ENCODE measurements around the gene DDB1. TPM values are rescaled to one million over a fixed set of nuclear protein-coding genes. Genes with fewer than 3 reads are reported as not detected.

DDB1 gene
- 93.9 TPM for polyA plus RNA-seq (2013, experiment 1 of 2)
- 91.2 TPM for polyA plus RNA-seq (2013, experiment 2 of 2)

- H2BK120ac ChIP-seq (ENCODE audit: low read depth, low read length), result peak within 1 kb of the TSS; percentile 93
- peak within 1 kb of the TSS; percentile 81 to 95 for H3K4me3 ChIP-seq (ENCODE audit: insufficient read depth in 1 of 2, low read depth in 1 of 2, low read length in 2 of 2)
- H3K4me1 ChIP-seq (ENCODE audit: control insufficient read depth, insufficient read depth, low read depth, low read length), result peaks cover 18% of the 10 kb centered on the region
- H2BK5ac ChIP-seq (ENCODE audit: low read depth, low read length, poor library complexity, severe bottlenecking), result peak within 1 kb of the TSS; percentile 9
- H2BK12ac ChIP-seq (ENCODE audit: low read length in 2 of 2), result no peak within 1 kb of the TSS
- peak within 1 kb of the TSS; percentile 84 to 87 for H3K4ac ChIP-seq (ENCODE audit: low read depth in 1 of 2, low read length in 2 of 2)
- H3K9ac ChIP-seq (ENCODE audit: low read length), result peak within 1 kb of the TSS; percentile 97
- DNase-seq, result peak; percentile 92
- under 1% methylated on average over 61 of the region's 81 CpGs for WGBS
- peak within 1 kb of the TSS; percentile 89 for H4K8ac ChIP-seq (ENCODE audit: low read length)
- no peaks in the 10 kb centered on the region for H3K9me3 ChIP-seq (ENCODE audit: control insufficient read depth, low read length)
- H3K27me3 ChIP-seq (ENCODE audit: control insufficient read depth in 1 of 2, insufficient read depth in 1 of 2, low read length in 2 of 2), result no peaks in the 10 kb centered on the region
- H3K23ac ChIP-seq (ENCODE audit: low read length in 2 of 2), result peak within 1 kb of the TSS in 1 of 2 experiments; percentile 57
- peak within 1 kb of the TSS; percentile 64 for H2BK15ac ChIP-seq (ENCODE audit: low read depth, poor library complexity, severe bottlenecking)
- H3K14ac ChIP-seq (ENCODE audit: low read length in 2 of 2), result peak within 1 kb of the TSS in 1 of 2 experiments; percentile 95
- peak within 1 kb of the TSS; percentile 65 for H2AK5ac ChIP-seq (ENCODE audit: low read length, severe bottlenecking)
- H4K91ac ChIP-seq (ENCODE audit: low read length), result peak within 1 kb of the TSS; percentile 95
- peak within 1 kb of the TSS; percentile 89 to 91 for H3K18ac ChIP-seq (ENCODE audit: low read depth in 1 of 2, low read length in 2 of 2)
- peak within 1 kb of the TSS; percentile 6 for H2AFZ ChIP-seq (ENCODE audit: low read depth, low read length)
- peak within 1 kb of the TSS; percentile 55 for H3K4me2 ChIP-seq (ENCODE audit: low read length, poor library complexity, severe bottlenecking)
- peaks cover 2% of the 10 kb centered on the region for H3K79me1 ChIP-seq (replicated peaks; ENCODE audit: low read length, poor library complexity, severe bottlenecking)
- peaks cover 10 to 22% of the 10 kb centered on the region in 2 experiments for H3K36me3 ChIP-seq (ENCODE audit: control insufficient read depth in 1 of 2, insufficient read depth in 2 of 2, low read depth in 1 of 2, low read length in 2 of 2)
- peak within 1 kb of the TSS; percentile 43 for H3K27ac ChIP-seq (ENCODE audit: low read length, poor library complexity, severe bottlenecking)
Measured at GRCh38 chr11:61332797-61333549, at the start of gene DDB1, which contains the start of gene TKFC. Gene DDB1 (minus strand): TSS chr11:61333105. CDS start chr11:61332968, 137 bp downstream. Gene TKFC (plus strand): TSS chr11:61333228. CDS start chr11:61334729, 1,501 bp downstream.

GRCh38 chr11:61380884-61381283 lies 48.0 kb upstream of the DDB1 start:
- H3K18ac ChIP-seq (ENCODE audit: low read depth in 1 of 2, low read length in 2 of 2), result no peak overlapping the region

GRCh38 chr11:61378713-61379313 lies 45.9 kb upstream of the DDB1 start:
- DNase-seq, result peak; percentile 94
- Histone ChIP-seq H3K4me2 (ENCODE audit: low read length, poor library complexity, severe bottlenecking) (no peak overlapping the region), H3K4me3 (ENCODE audit: insufficient read depth in 1 of 2, low read depth in 1 of 2, low read length in 2 of 2) (no peak overlapping the region), H2AFZ (ENCODE audit: low read depth, low read length) (no peak overlapping the region), H3K4ac (ENCODE audit: low read depth in 1 of 2, low read length in 2 of 2) (no peak overlapping the region), H2BK120ac (ENCODE audit: low read depth, low read length) (peak overlapping the region; percentile 27), H3K23ac (ENCODE audit: low read length in 2 of 2) (no peak overlapping the region), H3K9ac (ENCODE audit: low read length) (peak overlapping the region; percentile 65), H3K4me1 (ENCODE audit: control insufficient read depth, insufficient read depth, low read depth, low read length) (peaks cover 5% of the 10 kb centered on the region), H3K27me3 (ENCODE audit: control insufficient read depth in 1 of 2, insufficient read depth in 1 of 2, low read length in 2 of 2) (no peaks in the 10 kb centered on the region), H2BK5ac (ENCODE audit: low read depth, low read length, poor library complexity, severe bottlenecking) (no peak overlapping the region), H2AK5ac (ENCODE audit: low read length, severe bottlenecking) (no peak overlapping the region), H2BK12ac (ENCODE audit: low read length in 2 of 2) (peak overlapping the region; percentile 65 to 82), H4K91ac (ENCODE audit: low read length) (no peak overlapping the region), H3K79me1 (replicated peaks; ENCODE audit: low read length, poor library complexity, severe bottlenecking) (no peaks in the 10 kb centered on the region), H3K27ac (ENCODE audit: low read length, poor library complexity, severe bottlenecking) (peak overlapping the region; percentile 84), H3K9me3 (ENCODE audit: control insufficient read depth, low read length) (peaks cover 3% of the 10 kb centered on the region), H3K36me3 (ENCODE audit: control insufficient read depth in 1 of 2, insufficient read depth in 2 of 2, low read depth in 1 of 2, low read length in 2 of 2) (peaks cover 8 to 29% of the 10 kb centered on the region in 2 experiments), H3K18ac (ENCODE audit: low read depth in 1 of 2, low read length in 2 of 2) (peak overlapping the region; percentile 62 to 71), H3K14ac (ENCODE audit: low read length in 2 of 2) (no peak overlapping the region), H2BK15ac (ENCODE audit: low read depth, poor library complexity, severe bottlenecking) (no peak overlapping the region), H4K8ac (ENCODE audit: low read length) (peak overlapping the region; percentile 12)
- 62% methylated on average over 4 of the region's 5 CpGs for WGBS

More at GRCh38 chr11:61380884-61381283, 48.0 kb upstream of the DDB1 start:
- Histone ChIP-seq H3K4me1 (ENCODE audit: control insufficient read depth, insufficient read depth, low read depth, low read length) (peaks cover 6% of the 10 kb centered on the region), H3K79me1 (replicated peaks; ENCODE audit: low read length, poor library complexity, severe bottlenecking) (no peaks in the 10 kb centered on the region), H2BK15ac (ENCODE audit: low read depth, poor library complexity, severe bottlenecking) (no peak overlapping the region), H4K8ac (ENCODE audit: low read length) (no peak overlapping the region), H3K4me3 (ENCODE audit: insufficient read depth in 1 of 2, low read depth in 1 of 2, low read length in 2 of 2) (no peak overlapping the region), H2AK5ac (ENCODE audit: low read length, severe bottlenecking) (no peak overlapping the region), H3K23ac (ENCODE audit: low read length in 2 of 2) (no peak overlapping the region), H3K9me3 (ENCODE audit: control insufficient read depth, low read length) (no peaks in the 10 kb centered on the region), H3K4ac (ENCODE audit: low read depth in 1 of 2, low read length in 2 of 2) (no peak overlapping the region), H3K9ac (ENCODE audit: low read length) (no peak overlapping the region), H3K36me3 (ENCODE audit: control insufficient read depth in 1 of 2, insufficient read depth in 2 of 2, low read depth in 1 of 2, low read length in 2 of 2) (peaks cover 7 to 11% of the 10 kb centered on the region in 2 experiments), H3K27me3 (ENCODE audit: control insufficient read depth in 1 of 2, insufficient read depth in 1 of 2, low read length in 2 of 2) (no peaks in the 10 kb centered on the region), H3K14ac (ENCODE audit: low read length in 2 of 2) (no peak overlapping the region), H4K91ac (ENCODE audit: low read length) (no peak overlapping the region), H3K27ac (ENCODE audit: low read length, poor library complexity, severe bottlenecking) (no peak overlapping the region), H3K4me2 (ENCODE audit: low read length, poor library complexity, severe bottlenecking) (no peak overlapping the region), H2AFZ (ENCODE audit: low read depth, low read length) (no peak overlapping the region), H2BK5ac (ENCODE audit: low read depth, low read length, poor library complexity, severe bottlenecking) (no peak overlapping the region), H2BK12ac (ENCODE audit: low read length in 2 of 2) (no peak overlapping the region), H2BK120ac (ENCODE audit: low read depth, low read length) (no peak overlapping the region)
- WGBS, result 96% methylated on average over 7 of the region's 9 CpGs
- DNase-seq, result no peak
